HG02610 (cell line): ENCODE results near the gene MYL7.
"Not testable (repeated sequence)": the region's sequence is repeated elsewhere in the genome, so short reads cannot be mapped to it uniquely, and the experiment has no call there.

Source experiments
- ATAC-seq: cut with Tn5 transposase; IDR thresholded peaks from one replicate; pipeline ENCODE4 v1.9.1; 2021; ENCODE audit warnings: mild to moderate bottlenecking, moderate library complexity; ENCODE audit not compliant: unreplicated experiment

MYL7 gene

DNA sequence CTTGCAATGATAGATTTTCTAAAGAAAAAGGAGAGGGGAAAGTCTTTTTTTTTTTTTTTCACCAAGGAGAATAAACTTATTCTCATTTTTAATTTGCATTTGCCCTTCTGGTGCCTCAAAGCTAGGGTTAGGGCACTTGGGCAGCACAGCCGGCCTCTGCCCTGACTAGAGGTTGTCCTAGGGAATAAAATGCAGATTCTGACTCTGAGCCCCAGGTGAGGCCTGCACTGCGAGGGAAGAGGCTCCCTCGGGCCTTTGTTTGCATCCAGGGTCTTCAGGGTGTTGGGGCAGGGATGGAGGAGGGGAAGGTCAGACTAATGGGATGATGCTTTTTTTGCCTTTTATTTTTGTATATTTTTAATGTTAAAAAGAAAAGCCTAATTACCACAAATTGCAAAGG lies 7.8 kb downstream of the MYL7 start:
- ATAC-seq = no peak

DNA sequence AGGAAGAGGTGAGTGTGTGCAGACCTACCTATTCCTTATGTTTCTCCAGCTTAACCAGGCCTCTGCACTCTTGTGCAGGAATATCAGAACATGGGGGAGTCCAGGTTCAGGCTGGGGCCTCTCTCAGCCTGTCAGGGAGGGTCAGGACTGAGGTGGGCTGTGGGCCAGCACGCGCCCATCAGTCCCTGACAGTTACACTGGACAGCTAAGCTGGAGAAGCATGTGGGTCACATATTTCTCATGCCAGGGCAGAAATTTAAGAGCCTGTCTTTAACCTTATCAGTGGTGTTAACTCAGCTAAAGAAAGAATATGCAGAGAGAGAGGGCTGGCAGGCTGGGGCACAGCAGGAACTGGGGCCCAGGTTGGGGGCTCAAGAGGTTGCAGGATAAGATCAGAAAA lies 9.1 kb downstream of the MYL7 start:
- ATAC-seq = no peak

DNA sequence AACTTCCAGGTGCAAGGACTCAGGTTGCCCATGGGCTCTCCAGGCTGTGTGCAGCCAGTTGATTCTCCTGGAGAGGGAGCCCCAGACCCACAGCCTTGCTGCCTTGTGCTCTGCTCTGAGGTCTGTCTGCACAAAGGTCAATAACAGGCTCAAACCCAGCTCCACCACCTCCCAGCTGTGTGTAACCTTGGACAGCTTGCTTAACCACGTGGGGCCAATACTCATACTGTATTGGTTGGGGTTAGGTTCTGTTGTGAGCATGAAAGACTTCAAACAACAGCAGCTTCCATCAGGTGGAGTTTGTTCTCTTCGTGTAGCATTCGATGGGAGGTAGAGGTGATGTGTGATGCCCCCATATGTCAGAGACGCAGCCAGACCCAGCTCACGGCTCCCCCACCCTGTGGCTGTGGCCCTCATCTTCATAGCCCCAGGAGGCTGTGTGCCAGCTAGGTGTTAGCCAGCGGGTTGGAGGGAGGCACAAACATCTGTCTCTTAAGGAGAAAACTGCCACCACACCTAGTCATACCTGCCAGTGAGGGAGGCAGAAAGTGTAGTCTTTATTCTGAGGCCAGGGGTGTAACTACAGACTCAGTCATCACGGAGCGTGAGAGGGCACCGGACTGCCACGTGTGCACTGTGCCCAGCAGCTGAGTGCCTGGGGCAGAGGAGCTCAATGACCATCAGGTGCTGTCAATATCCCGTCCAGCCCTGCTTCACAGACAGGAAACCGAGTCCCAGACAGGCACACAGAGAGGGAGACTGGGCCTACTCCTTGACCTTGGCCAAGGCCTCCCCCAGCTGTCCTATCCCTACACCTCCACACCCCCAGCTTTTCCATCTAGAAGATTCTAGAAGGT lies 9.7 kb downstream of the MYL7 start:
- ATAC-seq = no peak

DNA sequence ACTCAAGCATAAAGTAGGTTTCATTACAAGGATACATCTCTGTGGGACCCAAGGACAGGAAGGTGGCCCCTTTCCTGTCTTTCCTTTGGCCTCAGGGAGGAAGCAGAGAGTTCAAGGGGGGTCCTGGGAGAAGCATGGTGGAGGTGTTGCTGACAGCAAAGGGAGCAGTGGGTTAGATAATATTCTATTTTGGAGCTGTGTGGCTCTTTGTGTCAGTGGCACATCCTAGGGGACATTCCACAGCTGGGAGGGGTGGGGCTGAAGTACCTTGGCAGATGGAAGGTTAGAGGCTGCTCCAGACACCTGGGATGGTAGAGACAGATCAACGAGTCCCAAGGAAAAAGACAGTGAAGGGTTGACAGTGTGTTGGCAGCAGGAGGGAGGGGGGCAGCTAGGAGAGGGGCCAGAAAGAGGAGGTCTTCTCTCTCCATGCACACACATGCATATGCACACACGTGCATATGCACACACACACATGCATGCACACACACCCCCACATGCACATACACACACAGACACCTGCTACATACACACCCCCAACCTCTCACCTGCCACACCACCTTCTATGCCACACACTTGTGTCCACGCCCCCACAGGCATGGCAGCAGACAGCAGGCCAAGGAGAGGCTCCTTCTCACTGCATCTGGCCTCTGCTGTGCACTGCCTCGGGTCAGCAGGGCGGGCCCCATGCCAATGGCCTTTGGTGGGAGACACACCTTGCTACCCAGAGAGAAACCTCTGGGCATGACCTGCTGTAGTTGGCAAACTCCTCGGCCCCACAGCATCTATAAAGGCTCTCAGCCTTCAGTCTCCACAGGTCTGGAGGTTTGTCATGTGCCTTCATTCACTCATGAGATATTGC lies 12.2 kb downstream of the MYL7 start:
- no peak for ATAC-seq

DNA sequence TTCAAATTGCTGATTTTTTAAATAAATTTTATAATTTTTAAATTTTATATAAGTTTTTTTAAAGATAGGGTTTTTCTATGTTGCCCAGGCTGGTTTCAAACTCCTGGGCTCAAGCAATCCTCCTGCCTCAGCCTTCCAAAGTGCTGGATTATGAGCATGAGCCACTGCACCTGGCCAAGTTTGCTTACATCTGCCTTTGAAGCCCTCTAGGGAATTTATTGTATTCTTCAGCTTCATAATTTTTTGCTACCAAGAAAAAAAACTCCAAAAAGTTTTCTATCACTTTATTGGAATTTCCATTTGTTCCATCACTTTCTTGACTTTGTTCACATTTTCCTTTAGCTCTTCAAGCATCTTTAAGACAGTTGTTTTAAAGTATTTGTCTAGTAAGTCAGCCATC lies 14.0 kb downstream of the MYL7 start:
- no peak for ATAC-seq

DNA sequence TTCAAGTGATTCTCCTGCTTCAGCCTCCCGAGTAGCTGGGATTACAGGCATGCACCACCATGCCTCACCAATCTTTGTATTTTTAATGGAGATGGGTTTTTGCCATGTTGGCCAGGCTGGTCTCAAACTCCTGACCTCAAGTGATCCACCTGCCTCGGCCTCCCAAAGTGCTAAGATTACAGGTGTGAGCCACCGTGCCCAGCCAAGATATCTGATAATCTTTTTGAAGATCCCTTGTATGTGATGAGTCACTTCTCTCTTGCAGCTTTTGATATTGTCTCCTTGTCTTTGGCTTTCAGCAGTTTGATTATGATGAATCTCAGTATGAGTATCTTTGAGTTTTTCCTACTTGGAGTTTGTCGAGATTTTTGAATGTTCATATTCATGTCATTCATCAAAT lies 14.6 kb downstream of the MYL7 start:
- ATAC-seq = not testable (repeated sequence)

DNA sequence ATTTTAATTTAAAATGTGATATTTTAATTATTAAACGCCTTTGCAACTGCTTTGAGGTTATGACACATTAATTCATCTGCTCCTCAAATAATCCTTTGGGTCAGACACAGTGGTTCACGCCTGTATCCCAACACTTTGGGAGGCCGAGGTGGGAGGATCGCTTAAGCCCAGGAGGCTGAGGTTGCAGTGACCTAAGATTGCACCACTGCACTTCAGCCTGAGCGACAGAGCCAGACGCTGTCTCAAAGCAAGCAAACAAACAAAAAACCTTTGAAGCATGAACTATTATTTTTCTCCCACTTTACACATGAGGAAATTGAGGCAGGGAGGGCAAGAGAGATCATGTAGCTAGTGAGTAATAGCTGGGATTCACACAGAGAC lies 16.3 kb downstream of the MYL7 start:
- ATAC-seq = no peak

DNA sequence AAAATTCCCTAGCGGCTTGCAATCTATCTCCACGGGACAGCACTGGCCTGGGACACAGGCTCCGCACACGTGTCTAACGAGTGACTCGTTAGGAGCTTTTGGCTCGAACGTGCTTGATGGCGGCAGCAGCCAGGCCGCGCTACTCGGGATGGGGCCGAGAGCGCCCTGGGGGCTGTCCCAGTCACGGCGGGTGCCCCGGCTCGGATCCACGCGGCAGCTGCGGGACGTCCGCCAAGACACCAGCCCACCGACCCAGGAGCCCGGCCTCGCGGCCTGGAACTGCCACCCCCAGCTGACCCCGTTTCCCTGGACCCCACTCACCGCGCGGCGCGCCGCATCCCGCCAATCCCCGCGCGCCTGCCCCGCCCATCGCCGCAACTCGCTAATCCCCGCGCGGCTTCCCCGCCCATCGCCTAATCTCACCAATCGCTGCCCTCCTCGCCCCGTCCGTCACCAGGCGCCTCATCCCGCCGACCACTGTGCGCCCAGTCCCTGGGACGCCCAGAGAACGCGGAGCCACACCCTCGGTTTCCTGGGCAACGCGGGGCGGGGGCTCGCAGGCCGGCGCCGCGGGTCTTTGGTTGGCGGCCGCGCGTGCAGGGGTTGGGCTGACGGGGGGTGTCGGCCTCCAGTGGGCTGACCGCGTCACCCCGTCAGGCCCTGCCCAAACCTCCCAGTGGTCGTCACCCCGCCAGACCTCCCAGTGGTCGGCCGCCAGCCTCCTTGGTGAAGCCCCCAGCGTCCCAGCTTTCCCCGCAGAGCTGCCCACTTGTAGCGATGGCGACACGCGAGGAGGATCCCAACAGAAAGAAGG lies 17.7 kb downstream of the MYL7 start, which contains the start of gene POLD2:
Gene POLD2, minus strand, starts transcription at position 359 of the 814 bp plus-strand sequence. CDS start 1,495 bp downstream, outside the sequence.
- ATAC-seq = peak; percentile 99

DNA sequence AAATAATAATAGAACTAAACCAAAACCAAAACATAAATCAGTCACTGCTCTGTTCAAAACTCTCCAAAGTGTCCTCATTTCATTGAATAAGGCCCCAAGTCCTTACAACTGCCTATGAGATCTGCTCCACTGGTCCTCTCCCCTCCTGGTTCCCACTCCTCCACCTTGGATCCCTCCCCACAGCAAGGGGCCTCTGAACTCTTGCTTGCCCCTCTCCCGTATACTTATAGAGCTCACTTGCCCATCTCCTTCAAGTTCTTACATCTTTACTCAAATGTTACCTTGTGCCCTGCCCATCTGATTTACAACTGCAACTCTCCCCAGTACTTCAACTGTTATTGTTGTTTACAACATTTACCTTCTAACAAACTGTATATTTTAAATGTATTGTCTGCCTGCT lies 18.6 kb downstream of the MYL7 start:
- no peak for ATAC-seq

DNA sequence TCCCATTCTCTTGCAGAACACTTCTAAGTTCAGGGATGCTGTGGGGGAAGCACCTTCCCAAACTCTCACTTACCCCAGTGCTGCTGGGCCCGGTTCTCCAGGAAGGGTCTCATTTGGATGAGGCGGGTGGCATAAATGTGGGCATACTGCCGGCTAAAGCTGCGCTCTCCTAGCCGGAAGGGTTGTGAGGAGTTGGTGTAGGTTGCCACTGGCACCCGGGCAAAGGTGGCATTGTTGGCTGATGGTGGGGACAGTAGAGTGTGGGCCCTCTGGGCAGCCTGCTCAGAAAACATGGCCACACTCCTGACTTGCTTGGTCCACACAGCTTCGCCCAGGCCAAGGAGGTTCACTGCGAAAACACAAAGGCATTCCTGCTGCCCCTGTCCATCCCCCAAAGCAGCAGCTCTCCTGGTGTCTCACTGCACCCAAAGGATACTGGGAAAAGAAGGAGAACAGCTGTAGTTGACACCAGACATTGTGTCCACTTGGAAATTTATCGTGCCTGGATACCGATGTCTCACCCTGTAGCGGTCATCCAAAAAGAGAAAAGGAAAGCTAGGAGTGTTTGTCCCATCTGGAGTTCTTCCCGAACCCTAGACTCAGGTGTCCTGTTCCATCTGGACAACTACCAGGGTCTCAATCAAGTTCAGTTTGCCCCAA lies 19.2 kb downstream of the MYL7 start:
- ATAC-seq = no peak

DNA sequence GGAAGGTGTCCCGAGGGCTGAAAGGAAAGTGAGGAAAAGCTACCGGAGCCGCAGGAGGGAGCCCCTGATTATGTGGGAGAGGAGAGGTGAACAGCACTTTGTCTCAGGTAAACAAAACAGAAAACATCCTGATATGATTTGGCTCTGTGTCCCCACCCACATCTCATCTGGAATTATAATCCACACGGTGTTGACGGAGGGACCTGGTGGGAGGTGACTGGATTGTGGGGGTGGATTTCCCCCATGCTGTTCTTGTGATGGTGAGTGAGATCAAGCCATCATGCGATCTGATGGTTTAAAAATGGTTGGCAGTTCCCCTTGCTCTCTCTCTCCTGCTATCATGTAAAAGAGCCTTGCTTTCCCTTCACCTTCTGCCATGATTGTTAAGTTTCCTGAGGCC lies 20.7 kb downstream of the MYL7 start:
- ATAC-seq = no peak

DNA sequence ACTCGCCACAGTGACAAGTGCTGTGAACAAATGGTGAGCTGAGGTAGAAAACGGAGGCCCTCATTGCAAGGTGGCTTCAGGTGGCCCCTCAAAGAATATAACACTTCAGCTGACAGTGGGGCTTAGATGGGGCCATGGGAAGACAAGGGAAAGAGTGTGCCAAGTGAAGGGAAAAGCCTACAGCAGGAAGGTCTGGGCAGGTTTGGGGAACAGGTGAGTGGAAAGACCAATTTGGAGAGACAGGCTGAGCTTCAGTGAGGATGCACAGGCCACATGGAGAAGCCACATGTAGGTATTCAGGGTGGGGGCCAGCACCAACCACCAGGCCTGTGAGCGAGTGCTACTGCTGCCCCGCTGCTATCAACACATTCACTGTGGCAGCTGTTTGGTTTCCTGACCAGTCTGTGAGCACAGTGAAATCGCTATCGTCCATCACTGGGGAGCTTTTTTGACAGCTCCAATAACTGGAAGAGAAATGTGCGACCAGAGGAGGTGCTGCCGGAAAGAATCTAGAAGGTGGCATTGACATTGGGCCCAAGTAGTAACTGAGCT lies 21.2 kb downstream of the MYL7 start:
- no peak for ATAC-seq

DNA sequence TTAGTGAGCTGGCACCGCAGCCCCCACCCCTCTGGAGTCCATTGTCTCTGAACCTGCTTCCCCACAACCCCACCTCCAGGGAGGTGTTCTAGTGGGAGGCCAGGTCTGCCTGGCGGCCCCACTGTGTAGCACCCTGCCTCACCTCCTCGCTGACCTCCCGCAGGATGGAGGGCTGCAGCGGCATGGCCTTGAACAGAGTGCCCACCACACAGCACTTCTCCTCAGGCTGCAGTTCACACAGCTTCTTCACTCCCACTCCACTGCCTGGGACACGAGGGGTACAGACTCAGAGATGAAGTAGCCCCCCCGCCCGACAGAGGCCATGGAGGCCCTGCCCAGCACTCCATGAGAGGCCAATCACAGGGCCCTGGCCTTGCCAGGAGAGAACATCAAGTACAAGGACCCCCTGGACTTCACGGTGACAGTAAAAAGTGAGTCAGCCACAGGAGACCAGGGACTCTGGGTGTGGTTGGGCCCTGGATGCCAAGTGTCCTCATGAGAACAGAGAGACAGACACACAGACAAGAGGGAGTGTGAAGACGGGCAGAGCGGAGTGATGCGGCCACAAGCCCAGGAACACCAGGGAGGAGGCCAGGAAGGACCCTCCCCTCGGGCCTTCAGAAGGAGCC lies 23.2 kb downstream of the MYL7 start:
- no peak for ATAC-seq

DNA sequence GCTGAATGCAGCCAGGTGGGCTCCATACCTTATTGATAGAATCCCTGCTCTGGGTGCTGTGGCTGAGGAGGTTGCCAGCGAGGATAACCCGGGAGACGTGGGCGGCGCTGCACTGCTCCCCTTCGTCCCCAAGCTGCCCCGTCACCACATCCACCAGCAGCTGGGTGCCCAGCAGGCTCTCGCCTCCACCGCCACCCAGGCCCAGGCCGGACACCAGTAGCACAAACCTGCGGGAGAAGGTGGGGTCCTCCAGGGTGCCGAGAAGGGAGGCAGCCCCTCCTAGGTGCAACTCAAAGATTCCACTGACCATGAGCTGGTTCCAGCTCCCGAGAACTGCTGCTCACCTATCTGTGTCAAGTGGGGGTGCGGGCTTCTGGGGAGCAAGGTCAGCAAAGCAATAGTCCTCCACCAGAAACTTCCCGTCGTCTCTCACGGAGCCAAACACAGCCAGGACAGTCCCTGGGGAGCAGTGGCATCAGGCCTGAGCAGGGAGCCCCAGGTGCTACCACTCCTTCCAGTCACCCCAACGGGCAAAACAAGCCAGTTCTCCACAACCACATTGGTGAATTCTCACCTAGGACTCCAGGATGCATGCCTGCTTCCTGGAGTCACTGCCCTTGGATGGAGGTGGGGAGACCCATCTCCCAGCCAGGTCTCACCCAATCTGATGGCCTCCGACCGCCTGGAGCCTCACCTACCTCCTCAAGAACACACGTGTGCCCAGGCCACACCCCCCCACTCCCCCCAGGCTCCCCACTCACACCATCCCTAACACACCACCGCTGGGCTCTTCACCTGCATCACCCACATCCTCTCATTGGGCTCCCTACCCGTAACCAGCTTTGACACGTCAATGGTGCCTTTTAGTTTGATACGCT lies 24.1 kb downstream of the MYL7 start:
- ATAC-seq = no peak

DNA sequence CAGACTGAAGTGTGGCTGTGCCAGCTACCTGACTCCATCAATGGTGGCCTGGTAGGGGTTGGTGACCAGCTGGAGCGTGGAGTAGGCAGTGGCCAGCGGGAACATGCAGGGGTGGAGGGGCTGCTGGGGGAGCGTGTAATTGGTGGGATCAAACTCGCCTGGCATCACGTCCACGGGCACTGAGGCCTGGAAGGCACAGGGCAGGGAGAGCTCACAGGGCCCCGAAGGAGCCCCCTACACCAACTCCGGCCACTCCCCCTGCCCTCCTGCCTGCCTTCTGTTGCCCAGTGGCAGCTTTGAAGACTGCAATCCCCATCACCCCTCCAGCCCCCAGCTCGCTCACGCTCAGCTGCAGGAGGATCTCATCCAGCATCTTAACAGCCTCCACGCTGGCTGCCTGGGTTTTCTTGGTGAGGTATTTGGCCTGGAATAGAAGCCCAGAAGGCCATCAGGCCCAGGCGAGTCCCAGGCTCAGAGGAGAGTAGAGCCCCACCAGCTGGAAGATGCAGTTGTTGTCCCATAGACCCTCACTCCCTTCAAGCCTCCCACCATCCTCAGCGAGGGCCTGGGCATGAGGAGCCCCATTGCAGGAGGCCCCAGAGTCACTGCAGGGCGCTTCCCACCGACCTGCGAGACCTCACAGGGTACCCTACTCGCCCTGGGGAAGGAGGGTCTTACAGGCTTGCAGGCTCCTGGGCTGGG lies 24.9 kb downstream of the MYL7 start:
- no peak for ATAC-seq

DNA sequence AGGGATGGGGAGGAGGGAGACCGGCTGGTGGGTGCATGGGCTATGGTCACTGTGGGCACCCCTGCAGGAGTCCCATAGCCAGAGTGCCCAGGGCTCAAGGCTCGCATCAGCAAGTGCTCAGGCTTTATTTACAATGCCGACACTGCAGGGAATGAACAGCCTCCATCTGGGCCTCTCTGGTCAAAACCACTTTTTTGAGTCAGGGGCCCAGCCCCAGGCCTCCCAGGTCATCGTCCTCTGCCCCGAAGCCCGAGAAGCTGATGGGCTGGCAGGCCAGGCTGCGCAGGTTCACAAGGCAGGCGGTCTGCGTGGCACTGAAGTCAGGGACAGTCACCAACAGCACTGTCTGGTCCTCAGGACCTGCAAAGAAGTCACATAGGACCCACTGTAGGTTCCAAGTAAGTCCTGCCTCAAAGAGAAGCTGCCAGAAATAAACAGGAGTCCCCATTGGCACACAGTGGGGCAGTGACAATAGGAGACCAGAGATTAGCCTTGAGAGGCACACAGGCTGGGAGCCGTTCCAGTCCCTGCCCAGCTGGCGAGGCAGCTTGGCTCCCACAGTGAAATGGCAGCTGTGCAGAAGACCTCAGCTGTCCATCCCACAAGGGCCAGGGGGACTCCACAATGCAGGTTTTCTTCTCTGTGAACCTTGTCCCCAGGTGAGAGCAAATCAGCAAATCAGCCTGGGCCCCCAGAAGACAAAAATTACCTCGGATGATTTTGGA lies 26.4 kb downstream of the MYL7 start:
- ATAC-seq = no peak

DNA sequence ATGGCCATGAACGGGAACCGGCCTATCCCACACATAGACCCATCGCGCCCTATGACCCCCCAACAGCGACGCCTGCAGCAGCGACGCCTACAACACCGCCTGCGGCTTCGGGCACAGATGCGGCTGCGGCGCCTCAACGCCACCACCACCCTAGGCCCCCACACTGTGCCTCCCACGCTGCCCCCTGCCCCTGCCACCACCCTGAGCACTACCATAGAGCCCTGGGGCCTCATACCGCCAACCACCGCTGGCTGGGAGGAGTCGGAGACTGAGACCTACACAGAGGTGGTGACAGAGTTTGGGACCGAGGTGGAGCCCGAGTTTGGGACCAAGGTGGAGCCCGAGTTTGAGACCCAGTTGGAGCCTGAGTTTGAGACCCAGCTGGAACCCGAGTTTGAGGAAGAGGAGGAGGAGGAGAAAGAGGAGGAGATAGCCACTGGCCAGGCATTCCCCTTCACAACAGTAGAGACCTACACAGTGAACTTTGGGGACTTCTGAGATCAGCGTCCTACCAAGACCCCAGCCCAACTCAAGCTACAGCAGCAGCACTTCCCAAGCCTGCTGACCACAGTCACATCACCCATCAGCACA lies 27.3 kb downstream of the MYL7 start:
- no peak for ATAC-seq
